ENCODE measurements around the gene ATF7.

DNA sequence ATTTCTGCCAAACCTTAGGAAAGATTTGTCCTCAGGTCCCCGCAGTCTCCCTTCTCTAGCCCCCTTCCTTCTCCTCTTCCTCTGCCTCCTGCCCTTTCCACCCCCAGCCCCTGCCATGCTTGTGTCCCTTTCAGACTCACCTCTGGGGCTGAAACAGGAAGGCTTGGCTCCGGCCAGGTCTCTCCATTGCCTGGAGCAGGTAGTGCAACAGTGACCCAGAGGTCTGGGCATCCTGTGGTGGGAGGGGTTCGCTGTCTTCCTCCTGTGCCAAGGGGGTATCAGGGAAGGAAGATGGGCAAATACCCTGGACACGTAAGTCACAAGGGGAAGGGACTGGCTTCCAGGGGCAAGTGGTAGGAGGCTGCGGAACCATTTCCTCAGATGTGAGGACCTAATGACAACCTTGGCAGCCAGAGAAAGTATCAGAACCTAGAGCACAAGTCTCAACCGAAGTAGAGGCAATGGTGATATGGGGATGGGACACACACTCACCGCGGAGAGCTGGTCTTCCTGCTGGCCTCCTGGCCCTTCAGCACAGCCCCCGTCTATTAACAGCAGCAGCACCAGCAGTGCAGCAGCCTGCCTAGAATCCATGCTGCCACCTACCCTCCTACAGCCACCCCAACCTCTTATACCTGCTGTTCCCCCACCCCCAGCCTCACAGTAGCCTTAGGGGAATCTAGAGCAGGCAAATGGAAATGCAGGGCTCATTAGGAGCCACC is 119.1 kb downstream of the ATF7 start, which contains the start of gene NPFF:
- TF ChIP-seq EZH2 (IDR thresholded peaks at IDR 0.05; ENCODE audit: insufficient read depth, poor library complexity, severe bottlenecking) (no peak), EZH2phosphoT487 (IDR thresholded peaks at IDR 0.05; ENCODE audit: insufficient read depth, low read depth) (no peak)

Data from GM23248 (cell line).